Testis (tissue), 2 donors: ENCODE measurements around the gene NR5A1.

Source experiments
- POLR2A ChIP-seq: fragments of 450-650 bp; IDR thresholded peaks from one replicate; pipeline ENCODE4 v1.6.1; 2017; ENCODE audit warnings: antibody characterized with exemption, mild to moderate bottlenecking, moderate library complexity
- TF ChIP-seq, protein P1 (sequence below), 3 experiments: fragments of 450-650 bp in 2 of 3; fragments of 200-600 bp in 1 of 3; sonication (generic) in 1 of 3; IDR thresholded peaks; one replicate each; pipeline ENCODE4 v1.5.1; 2016 to 2019; ENCODE audit warnings: antibody characterized with exemption in 3 of 3, mild to moderate bottlenecking in 2 of 3, moderate library complexity in 1 of 3

- TF ChIP-seq POLR2A = no peak
- TF ChIP-seq, protein P1, sequence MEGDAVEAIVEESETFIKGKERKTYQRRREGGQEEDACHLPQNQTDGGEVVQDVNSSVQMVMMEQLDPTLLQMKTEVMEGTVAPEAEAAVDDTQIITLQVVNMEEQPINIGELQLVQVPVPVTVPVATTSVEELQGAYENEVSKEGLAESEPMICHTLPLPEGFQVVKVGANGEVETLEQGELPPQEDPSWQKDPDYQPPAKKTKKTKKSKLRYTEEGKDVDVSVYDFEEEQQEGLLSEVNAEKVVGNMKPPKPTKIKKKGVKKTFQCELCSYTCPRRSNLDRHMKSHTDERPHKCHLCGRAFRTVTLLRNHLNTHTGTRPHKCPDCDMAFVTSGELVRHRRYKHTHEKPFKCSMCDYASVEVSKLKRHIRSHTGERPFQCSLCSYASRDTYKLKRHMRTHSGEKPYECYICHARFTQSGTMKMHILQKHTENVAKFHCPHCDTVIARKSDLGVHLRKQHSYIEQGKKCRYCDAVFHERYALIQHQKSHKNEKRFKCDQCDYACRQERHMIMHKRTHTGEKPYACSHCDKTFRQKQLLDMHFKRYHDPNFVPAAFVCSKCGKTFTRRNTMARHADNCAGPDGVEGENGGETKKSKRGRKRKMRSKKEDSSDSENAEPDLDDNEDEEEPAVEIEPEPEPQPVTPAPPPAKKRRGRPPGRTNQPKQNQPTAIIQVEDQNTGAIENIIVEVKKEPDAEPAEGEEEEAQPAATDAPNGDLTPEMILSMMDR (IDR thresholded peaks at IDR 0.05) = no peak
These were observed 11.1 kb downstream of the NR5A1 start for GRCh38 chr9:124496075-124496449.
